ENCODE results near the gene CDH15.

Gene CDH15

GRCh38 chr16:89144681-89145080 is 26.9 kb upstream of the CDH15 start:
- no peak for TF ChIP-seq CTCF (IDR thresholded peaks at IDR 0.05; ENCODE audit: control insufficient read depth, extremely low read depth, insufficient read depth)
- no peak overlapping the region for H3K4me3 ChIP-seq (ENCODE audit: low read depth, low read length)
- DNase-seq (ENCODE audit: low read depth): no peak

DNA sequence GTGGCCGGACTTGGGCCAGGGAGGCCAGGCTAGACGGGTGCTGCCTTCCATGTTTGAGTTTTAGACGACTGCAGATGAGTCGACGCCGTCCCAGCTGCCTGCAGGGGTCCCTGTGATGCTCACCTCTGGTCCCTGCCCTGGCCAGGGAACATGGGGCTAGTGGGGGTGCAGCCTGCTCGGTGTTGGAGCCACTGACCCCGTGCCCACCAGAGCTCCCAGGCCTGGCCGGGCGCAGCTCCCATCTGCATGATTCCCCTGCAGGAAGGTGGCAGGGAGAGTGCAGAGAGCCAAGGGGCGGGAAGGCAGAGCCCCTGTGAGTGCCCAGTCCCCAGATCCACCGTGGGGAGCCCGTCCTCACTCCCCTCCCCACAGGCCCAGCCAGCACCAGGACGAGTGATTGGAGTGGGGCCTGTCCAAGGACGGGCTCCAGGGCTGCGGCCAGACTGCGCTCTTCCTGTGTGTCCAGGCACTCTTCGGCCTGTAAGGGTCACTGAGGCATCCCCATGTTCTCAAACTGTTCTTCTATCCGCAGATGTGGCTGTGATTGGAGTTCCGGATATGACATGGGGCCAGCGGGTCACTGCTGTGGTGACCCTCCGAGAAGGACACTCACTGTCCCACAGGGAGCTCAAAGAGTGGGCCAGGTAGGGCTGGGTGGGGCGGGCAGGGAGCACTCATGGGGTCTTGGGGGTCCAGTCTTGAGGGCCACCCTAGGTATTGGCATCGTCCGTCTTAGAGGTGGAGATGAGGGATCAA is 26.0 kb upstream of the CDH15 start:
- no peak for DNase-seq (ENCODE audit: low read depth)
- TF ChIP-seq CTCF (IDR thresholded peaks at IDR 0.05; ENCODE audit: control insufficient read depth, extremely low read depth, insufficient read depth): no peak
- no peak overlapping the region for H3K4me3 ChIP-seq (ENCODE audit: low read depth, low read length)

- no peak overlapping the region for H3K4me3 ChIP-seq (ENCODE audit: low read depth, low read length)
- DNase-seq (ENCODE audit: low read depth): no peak
- no peak for TF ChIP-seq CTCF (IDR thresholded peaks at IDR 0.05; ENCODE audit: control insufficient read depth, extremely low read depth, insufficient read depth)
These were observed 25.1 kb upstream of the CDH15 start for GRCh38 chr16:89146211-89147005.

GRCh38 chr16:89147085-89147817 is 24.3 kb upstream of the CDH15 start:
- TF ChIP-seq CTCF (IDR thresholded peaks at IDR 0.05; ENCODE audit: control insufficient read depth, extremely low read depth, insufficient read depth): no peak
- no peak overlapping the region for H3K4me3 ChIP-seq (ENCODE audit: low read depth, low read length)
- DNase-seq (ENCODE audit: low read depth): no peak

DNA sequence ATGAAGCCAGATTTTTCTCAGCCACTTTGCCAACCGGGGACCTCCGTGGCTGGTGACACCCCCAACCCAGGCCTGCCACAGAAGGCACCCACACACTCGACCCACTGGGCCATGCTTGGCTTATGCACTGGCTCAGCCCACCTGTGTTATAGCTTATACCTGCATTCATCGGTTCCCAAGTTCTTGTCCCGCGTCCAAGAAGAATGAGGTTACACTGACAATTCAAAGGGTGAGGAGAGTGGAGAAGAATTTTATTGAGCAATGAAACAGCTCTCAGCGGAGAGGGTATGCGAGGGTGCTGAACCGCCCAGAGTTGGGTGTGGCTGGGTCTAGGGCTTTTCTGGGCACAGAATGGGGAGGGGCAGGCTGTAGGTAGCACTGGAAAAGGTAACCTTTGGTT is 22.2 kb upstream of the CDH15 start:
- TF ChIP-seq CTCF (IDR thresholded peaks at IDR 0.05; ENCODE audit: control insufficient read depth, extremely low read depth, insufficient read depth): no peak
- H3K4me3 ChIP-seq (ENCODE audit: low read depth, low read length): no peak overlapping the region
- DNase-seq (ENCODE audit: low read depth): no peak

DNA sequence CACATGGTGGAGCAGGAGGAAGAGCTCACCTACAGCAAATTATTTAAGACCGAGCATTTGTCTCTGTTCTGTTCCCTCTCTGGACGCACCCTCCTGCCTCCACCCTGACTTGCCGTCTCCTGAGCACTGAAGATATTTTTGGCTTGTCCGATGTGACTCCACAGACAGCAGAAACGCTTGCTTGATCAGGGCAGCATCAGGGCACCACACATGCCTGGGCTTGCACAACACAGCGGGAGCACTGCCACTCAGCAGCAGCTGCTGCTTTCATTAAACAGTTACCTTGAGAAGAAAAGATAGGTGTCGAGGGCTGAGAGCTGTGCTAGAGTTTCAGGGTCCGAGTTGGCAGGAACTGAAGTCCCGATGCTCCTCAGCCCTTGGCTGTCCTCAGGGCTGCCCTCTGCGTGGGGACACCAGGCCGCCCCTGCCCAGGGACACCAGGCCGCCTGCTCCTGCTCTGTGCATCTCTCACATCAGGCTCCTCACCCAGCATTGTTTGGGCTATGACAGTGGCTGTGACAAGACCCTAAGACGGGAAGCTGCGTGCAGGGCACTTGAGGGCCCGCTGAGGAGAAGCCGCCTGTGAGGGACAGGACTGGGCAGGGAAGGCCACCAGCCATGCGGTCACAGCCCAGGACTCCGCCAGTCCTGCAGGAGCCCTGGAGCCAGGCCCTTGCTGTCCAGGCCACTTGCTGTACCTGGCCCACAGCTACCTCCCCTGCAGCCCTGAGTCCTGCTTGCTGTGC is 21.3 kb upstream of the CDH15 start:
- no peak for DNase-seq (ENCODE audit: low read depth)
- no peak for TF ChIP-seq CTCF (IDR thresholded peaks at IDR 0.05; ENCODE audit: control insufficient read depth, extremely low read depth, insufficient read depth)
- H3K4me3 ChIP-seq (ENCODE audit: low read depth, low read length): no peak overlapping the region

Measured in LNCaP clone FGC (cell line).